GM18499 (cell line): ENCODE measurements around the gene DNAH3.
"Not testable (repeated sequence)": the region's sequence is repeated elsewhere in the genome, so short reads cannot be mapped to it uniquely, and the experiment has no call there.

Source experiments
- ATAC-seq: cut with Tn5 transposase; IDR thresholded peaks from one replicate; pipeline ENCODE4 v1.9.1; 2021; ENCODE audit warnings: moderate number of reproducible peaks; ENCODE audit not compliant: insufficient read depth, unreplicated experiment

The DNAH3 gene

GRCh38 chr16:21150375-21151001, at the start of gene DNAH3:
Gene DNAH3 (minus strand): TSS chr16:21150846. CDS start chr16:21150319, 527 bp downstream.
- ATAC-seq = no peak

GRCh38 chr16:21199607-21200218, 49.1 kb upstream of the DNAH3 start:
- no peak for ATAC-seq

- ATAC-seq = no peak
Observed at GRCh38 chr16:21197621-21198020, 47.0 kb upstream of the DNAH3 start.

GRCh38 chr16:21197112-21197511, 46.5 kb upstream of the DNAH3 start:
- ATAC-seq = no peak

GRCh38 chr16:21195330-21195729, 44.7 kb upstream of the DNAH3 start:
- not testable (repeated sequence) for ATAC-seq

GRCh38 chr16:21194771-21195301, 44.2 kb upstream of the DNAH3 start:
- no peak for ATAC-seq

- no peak for ATAC-seq
Observed at GRCh38 chr16:21192991-21193390, 42.3 kb upstream of the DNAH3 start.

- ATAC-seq = no peak
Observed at GRCh38 chr16:21190599-21190998, 40.0 kb upstream of the DNAH3 start.

- ATAC-seq = no peak
Observed at GRCh38 chr16:21190013-21190412, 39.4 kb upstream of the DNAH3 start.

- ATAC-seq = no peak
Observed at GRCh38 chr16:21189311-21189710, 38.7 kb upstream of the DNAH3 start.

GRCh38 chr16:21186326-21186691, 35.7 kb upstream of the DNAH3 start:
- ATAC-seq = no peak

GRCh38 chr16:21185659-21186325, 35.1 kb upstream of the DNAH3 start:
- ATAC-seq = no peak

- no peak for ATAC-seq
Observed at GRCh38 chr16:21184834-21185233, 34.2 kb upstream of the DNAH3 start.

- ATAC-seq = no peak
Observed at GRCh38 chr16:21183995-21184394, 33.3 kb upstream of the DNAH3 start.

GRCh38 chr16:21179983-21180365, 29.3 kb upstream of the DNAH3 start:
- ATAC-seq = no peak

GRCh38 chr16:21179126-21179982, 28.7 kb upstream of the DNAH3 start:
- ATAC-seq = no peak

- no peak for ATAC-seq
Observed at GRCh38 chr16:21175397-21175796, 24.8 kb upstream of the DNAH3 start.

GRCh38 chr16:21172650-21173049, 22.0 kb upstream of the DNAH3 start:
- no peak for ATAC-seq

- not testable (repeated sequence) for ATAC-seq
Observed at GRCh38 chr16:21170116-21170515, 19.5 kb upstream of the DNAH3 start.

- ATAC-seq = no peak
Observed at GRCh38 chr16:21169249-21169981, 18.8 kb upstream of the DNAH3 start.
